HT-29 (cell line): ENCODE measurements around the gene ARPP19. TPM values are rescaled to one million over a fixed set of nuclear protein-coding genes. Genes with fewer than 3 reads are reported as not detected.
"Not testable (repeated sequence)": the region's sequence is repeated elsewhere in the genome, so short reads cannot be mapped to it uniquely, and the experiment has no call there.

Experiments
- DNase-seq: peaks from one replicate; pipeline ENCODE4 v3.0.0-alpha.2; 2015; ENCODE audit warnings: low spot score
- total RNA-seq: library from RNA; depleted of rRNA; stranded (reverse); fragments of >200 nt; shearing (Covaris generic); gene quantifications from 2 replicates; pipeline ENCODE4 v1.2.3, GENCODE V29; 2014; rRNA removed

ARPP19 gene, protein sequence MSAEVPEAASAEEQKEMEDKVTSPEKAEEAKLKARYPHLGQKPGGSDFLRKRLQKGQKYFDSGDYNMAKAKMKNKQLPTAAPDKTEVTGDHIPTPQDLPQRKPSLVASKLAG
- total RNA-seq, result 56.3 and 57.3 TPM in 2 replicates

DNA sequence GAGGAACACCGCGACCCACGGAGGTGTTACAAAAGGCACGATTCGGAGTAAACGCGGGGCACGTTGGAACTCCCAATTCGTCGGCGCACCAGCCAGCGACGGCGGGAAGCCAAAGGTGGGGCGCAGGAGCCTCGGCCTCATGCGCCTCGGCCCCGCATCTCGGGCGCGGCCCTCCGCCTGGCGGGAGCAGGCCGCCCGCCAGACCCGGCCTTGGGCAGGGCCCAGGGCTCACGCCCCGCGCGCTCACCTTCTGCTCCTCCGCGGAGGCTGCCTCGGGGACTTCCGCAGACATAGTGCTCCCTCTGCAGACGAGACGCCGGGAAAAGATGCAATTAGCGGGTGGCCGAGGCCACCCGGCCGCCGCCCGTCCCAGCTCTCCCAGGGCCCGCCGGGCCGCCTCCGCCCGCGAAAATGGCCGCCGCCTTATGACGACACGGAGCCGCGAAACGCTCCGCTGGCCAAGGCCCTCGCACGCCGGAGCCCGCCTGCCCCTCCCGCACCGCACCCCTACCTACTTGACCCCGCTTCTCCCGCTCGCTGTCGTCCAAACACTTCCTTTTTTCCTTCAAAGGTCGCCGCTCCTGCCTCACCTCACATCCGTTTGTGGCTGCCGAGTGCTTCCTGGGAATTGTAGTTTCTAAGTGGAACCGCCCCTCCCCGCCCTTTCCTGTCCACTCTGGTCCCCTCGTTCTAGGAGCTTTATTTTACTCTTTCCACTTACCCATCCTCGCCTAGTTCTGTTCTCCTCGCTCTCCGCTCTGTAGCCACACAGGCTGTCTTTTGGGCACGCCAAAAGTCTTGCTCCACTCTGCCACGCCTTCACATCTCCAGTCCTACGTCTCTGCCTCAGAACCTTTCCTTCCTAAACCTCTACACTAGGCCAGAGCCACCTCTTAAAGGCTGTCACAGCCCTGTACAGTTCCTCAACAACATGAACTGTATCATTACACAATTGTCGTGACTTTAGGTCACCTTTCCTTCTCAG is at the start of gene ARPP19:
ARPP19 (minus strand) TSS at position 430 of the 985 bp plus-strand sequence; CDS start at position 292, 138 bp downstream.
- peak; percentile 93 for DNase-seq

DNA sequence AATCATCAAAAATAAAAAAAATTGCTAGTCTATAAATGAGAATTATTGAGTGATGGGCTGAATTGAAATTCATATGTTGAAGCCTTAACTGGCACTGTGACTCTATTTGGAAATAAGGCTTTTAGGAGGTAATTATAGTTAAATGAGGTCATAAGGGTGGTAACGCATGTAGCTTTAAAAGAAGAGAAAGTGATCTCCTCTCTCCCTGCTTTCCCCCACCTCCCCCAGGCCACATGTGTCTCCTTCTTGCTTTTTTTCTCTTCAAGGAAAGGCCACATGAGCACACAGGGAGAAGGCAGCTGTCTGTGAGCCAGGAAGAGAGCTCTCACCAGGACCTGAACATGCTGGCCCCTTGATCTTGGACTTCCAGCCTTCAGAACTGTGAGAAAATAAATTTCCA is 48.2 kb upstream of the ARPP19 start:
- no peak for DNase-seq

DNA sequence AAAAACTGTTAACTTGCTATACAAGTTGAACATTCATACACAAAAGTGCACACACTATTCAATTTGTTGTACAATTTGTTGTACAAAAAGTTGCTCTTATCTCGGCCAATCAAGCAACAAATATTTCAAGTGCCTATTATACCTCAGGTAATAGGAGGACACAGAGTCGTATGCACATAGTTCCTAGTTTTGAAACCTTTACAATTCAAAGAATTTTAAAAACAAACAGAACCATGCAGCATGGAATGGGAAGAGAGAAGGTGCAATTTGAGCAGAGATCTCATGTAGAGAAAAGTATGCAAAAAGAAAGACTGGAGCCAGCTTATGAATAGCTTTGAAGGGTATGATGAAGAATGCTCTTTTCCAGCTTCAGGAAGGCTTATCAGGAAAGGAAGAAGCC is 46.5 kb upstream of the ARPP19 start:
- no peak for DNase-seq

DNA sequence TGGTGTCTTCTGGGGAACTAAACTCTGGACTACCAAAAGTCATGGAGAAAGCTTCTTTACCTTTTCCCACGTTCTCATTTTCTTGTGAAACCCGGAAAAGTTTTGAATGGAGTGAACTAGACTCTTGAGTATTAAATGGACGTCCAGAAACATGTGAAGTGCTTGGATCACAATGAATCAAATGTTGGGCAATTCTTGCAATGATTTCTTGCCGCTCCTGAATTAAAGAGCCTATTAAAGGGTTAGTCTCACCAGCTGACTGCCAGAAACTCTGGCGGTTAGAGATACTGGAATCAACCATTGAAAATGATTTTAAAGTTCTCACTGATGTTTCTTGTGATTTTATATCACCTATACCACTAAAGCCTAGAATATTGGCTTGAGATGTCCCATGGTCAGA is 40.8 kb upstream of the ARPP19 start:
- DNase-seq, result no peak

DNA sequence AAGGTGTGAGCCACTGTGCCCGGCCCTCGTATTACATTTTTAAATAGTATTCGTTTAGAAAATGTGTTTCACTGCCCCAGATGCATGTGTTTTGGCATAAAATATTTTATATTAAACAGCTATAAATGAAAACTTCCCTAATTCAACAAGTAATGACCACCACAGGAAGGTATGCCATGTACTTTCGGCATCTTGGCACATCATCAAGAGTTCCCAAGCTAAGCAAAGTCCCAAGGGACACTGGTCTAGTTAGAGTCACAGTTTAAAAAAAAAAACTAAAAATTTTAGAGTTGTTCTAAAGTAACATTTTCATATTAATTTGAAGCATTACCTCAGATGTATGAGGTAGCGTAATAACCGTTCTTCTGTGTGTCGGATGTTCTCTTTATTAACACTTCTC is 15.6 kb upstream of the ARPP19 start:
- no peak for DNase-seq

DNA sequence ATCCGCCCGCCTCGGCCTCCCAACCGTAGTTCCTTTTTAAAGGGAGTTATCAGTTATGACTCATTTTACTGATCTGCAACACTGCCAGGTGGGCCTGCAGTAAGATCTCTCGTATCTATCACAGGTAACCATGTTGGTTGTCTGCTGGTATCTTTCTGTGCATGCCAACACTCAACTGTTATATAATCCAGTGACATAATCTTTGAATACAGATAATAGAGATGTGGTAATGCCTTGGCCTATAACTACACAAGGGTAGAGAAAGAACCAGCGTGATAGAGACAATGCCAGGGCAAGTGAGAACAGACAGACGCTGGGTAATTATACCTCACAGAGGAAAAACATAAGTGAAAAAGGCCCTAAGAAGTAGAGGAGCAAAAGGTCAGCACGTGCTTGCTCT is 11.0 kb upstream of the ARPP19 start:
- DNase-seq, result no peak

DNA sequence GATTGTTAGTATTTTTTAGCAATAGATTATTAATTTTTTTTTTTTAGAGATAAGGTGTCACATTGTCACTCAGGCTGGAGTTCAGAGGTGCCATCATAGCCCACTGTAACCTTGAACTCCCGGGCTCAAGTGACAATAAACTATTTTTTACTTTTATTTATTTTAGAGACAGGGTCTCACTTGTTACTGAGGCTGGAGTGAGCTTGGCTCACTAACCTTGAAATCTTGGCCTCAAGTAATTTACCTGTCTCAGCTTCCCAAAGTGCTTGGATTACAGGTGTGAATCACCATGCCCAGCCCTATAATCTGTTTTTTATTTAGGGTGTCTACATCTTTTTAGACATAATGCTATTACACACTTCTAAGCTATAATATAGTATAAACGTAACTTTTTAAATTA is 7.9 kb upstream of the ARPP19 start:
- no peak for DNase-seq

DNA sequence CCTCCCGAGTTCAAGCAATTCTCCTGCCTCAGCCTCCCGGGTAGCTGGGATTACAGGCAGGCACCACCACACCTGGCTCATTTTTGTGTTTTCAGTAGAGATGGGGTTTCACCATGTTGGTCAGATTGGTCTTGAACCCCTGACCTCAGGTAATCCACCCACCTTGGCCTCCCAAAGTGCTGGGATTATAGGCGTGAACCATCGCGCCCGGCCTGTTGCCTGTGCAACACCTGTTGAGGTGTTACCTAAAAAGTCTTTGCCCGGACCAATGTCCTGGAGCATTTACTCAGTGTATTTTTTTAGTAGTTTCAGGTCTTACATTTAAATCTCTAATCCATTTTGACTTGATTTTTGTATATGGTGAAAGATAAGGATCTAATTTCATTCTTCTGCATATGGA is 6.7 kb upstream of the ARPP19 start:
- not testable (repeated sequence) for DNase-seq

DNA sequence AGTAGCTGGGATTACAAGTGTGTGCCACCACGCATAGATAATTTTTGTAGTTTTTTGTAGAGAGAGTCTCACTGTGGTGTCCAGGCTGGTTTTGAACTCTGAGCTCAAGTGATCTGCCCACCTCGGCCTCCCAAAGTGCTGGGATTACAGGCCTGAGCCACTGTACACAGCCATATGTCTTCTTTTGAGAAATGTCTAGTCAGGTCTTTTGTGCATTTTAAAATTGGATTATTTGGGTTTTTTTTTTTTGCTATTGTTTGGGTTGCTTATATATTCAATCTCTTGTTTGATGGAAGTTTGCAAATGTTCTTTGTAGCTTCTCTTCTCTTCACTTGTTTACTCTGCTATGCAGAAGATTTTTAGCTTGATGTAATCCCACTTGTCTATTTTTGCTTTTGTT is 6.2 kb upstream of the ARPP19 start:
- no peak for DNase-seq

DNA sequence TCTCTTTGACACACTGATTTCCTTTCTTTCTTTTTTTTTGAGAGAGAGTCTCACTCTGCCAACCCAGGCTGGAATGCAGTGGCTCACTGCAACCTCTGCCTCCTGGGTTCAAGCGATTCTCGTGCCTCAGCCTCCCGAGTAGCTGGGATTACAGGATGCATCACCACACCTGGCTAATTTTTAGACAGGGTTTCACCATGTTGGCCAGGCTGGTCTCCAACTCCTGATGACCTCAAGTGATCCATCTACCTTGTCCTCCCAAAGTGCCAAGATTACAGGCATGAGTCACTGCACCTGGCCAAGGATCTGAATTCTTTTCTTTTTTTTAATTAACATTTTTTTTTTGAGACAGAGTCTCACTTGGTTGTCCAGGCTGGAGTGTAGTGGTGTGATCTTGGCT is 5.8 kb upstream of the ARPP19 start:
- not testable (repeated sequence) for DNase-seq

DNA sequence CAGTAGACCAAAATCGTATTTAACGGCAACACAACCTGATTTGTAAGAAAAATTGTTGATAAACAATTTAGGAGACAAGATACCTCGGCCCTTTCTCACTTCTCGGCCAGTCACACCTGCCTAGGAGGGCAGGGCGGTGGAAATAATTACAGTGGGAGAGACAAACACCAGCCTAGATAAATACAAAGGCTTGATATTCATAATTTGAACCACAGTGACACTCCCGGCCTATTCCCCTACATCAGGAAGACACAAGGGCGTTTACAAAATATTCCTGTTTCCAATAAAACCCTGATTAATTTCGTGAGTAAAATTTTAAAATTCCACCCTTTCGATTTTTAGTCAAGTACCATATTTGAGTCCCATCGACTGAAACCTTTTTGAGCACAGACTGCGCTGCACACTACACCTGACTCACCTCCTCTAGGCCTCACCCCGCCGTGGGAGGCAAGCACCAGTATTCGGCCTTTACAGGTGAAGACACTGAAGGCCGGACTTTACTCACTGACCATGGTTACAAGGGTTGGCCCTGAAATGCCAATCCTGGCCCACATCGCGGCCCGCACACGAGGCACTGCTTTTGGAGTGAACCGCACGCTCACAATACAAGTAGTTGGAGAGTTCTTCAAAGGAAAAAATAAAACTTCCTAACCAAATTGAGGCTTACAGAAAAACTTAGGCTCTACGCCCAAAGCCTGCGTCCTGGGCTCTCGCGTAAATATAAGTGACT is 794 bp downstream of the ARPP19 start:
- DNase-seq, result peak; percentile 73

DNA sequence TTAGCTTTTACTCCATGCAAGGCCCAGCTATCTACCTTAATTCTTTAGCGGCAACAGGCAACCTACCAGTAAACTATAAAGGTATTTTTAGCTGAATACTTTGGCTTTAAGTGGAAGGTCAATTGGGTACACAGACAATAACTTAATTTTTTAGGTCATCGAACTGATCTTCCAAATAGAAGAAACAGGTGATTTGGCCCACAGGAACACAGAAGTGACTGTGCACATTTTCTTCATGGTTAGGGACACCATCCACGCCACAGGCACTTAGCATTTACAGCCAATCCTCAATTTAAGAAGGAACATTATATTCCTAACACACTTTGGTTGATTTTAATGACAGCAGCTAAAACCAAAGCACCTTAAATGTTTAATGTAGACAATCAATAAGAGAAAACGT is 1.9 kb downstream of the ARPP19 start:
- no peak for DNase-seq

DNA sequence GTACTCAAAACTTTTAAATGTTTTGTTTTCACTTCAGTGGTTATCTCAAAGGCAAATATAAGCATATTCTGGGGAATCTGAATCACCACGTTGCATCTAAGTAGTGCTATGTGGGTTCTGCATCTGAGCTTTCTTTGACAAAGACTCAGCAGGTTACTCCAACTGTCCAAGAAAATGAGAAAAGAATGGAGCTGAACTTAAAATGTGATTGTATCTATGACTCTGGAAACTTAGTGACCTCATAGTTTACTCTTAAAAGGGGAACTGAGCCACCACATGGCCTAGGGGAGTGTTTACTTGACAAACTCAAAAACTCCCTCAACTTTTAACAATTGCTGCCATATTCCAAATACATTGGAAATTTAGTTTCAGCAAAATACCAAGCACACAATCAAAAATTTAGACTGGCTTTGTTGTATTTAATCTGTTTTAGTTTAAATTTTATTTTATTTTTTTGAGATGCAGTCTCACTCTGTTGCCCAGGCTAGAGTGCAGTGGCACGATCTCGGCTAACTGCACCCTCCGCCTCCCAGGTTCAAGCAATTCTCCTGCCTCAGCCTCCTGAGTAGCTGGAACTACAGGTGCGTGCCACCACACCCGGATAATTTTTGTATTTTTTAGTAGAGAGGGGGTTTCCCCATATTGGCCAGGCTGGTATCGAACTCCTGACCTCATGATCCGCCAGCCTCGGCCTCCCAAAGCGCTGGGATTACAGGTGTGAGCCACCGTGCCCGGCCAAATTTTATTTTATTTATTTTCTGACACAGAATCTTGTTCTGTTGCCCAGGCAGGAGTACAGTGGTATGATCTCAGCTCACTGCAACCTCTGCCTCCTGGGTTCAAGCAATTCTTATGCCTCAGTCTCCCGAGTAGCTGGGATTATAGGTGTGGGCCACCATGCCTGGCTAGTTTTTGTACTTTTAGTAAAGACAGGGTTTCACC is 3.1 kb downstream of the ARPP19 start:
- not testable (repeated sequence) for DNase-seq

DNA sequence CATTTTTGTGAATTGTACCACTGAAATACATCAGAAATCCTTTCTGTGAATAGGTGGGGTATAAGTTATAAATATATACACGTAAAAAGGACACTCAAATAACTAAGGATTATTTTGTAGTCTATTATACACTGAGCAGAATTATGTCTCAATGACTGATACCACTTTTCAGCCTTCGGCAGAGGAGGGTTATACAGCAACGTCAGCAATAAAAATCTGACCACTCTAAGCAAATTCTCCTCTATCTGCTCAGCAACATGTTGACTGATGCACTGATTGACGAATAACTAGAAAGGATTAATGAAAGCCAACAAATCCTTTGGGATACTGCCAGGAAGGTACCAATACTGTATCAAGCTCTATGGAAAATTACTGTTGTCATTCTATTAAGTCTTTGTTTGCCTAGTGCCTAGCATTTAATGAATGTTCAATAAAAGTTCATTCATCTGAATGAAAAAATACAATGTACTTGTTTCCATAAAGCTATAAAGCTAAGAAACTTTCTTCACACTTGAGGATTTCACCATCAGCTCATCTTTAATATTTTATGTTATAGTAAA is 5.2 kb downstream of the ARPP19 start:
- DNase-seq, result no peak

DNA sequence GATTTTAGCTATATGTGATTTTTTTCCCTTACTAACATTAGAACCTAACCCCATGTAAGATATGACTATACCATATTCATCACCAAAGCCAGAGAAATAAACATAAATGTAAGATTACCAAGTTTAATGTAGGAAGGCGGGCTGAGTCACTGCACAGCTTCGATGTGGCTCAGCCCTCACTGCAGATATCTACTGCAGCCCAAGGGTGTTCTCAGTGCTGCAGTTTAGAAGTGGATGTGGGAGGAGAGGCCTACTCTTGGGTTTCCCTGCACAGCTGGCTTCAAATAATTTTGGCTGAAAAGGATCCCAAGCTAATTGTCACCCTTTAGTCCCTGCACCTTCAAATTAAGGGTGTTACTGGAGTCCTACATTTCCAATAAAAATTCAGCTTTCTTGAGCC is 9.3 kb downstream of the ARPP19 start:
- no peak for DNase-seq

DNA sequence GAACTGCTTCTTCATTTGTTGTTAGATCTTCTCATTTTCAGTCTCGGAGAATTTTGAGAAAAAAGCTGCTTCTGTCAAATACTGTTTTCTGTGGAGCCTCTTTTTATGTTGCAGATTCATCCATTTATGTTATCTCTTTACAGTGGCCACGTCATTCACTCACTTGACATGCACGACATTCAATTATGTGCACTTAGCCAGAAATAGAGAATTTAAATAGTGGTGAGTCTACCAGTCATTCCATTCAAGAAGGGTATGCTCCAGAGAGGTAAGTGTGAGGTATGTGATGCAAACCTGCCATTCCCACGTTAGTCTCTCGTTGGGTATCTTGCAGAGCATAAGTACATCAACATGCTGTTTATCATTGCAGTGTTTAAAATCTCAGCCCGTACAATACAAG is 9.8 kb downstream of the ARPP19 start:
- no peak for DNase-seq

DNA sequence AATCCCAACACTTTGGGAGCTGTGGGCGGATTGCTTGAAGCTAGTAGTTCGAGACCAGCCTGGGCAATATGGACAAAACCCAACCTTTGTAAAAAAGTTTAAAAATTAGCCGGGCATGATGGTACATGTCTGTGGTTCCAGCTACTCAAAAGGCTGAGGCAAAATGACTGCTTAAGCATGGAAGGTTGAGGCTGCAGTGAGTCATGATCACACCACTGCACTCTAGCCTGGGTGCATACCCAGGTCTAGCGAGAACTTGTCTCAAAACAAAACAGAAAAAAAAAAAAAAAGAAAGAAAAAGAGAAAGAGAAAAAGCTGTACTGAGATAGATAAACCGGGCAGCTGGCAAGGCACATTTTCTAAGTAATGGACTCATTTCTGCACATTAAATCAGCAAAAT is 10.6 kb downstream of the ARPP19 start:
- DNase-seq, result no peak

DNA sequence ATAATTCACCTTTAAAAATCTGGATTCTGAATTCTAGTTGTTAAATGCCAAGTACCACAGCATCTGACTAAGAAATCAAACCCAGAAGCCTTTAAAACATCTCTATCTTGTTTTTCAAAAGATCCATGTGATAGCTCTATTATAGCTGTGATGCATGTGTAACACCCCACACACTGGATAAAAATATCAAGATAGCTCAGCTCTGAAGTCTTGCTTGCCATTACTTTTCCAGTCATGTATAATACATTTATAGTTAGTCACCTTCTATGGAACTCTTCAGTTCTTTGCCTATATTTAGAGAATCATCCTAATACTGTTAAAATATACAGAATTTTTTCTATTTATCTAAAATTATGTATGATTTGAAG is 11.6 kb downstream of the ARPP19 start:
- DNase-seq, result no peak

DNA sequence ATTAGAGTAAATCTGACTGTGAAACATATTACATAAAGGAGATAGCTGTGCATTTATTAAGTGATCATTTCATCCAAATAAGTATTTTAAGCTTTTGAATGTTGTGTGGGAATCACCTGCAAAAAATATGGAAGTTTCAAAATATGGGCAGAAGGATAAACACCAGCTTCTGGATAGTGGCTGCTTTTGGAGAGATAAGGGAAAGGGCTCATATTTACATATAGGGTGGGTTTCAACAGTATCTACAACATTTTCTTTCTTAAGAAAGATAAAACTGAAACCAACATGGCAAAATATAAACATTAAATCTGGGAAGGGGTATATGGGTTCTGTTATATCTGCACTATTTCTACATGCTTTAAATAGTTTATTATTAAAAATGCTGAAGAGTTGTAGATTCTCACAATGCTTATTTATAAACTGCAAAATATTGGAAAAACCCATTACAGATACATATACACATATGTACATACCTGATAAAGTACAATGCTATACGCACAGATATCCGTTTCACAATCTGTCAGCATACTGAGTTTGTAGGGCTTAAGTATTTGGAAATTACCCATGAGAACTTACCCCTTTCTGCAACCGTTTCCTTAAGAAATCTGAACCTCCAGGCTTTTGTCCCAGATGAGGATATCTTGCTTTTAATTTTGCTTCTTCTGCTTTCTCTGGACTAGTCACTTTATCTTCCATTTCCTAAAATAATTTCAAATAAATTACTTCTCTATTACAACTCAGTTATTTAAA is 12.1 kb downstream of the ARPP19 start:
- no peak for DNase-seq

DNA sequence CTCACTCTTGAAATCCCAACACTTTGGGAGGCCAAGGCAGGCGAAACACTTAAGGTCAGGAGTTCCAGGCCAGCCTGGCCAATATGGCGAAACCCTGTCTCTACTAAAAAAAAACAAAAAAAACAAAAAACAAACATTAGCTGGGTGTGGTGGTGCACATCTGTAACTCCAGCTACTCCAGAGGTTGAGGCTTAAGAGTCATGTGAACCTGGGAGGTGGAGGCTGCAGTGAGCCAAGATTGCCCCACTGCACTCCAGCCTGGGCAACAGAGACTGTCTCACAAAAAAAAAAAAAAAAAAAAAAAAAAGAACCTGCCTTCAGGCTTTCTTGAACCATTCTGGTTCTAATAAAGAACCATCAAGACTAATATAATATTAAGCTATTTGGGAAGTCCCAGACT is 16.5 kb downstream of the ARPP19 start:
- DNase-seq, result no peak
